HepG2 (cell line): ENCODE measurements around the gene PRKD2. TPM values are rescaled to one million over a fixed set of nuclear protein-coding genes. Genes with fewer than 3 reads are reported as not detected.

Source experiments
- CBX1 ChIP-seq: IDR thresholded peaks from one replicate; pipeline ENCODE4 v1.6.1; 2016; ENCODE audit warnings: antibody characterized with exemption, low read depth
- CTCF ChIP-seq: sonication (generic); formaldehyde crosslinking; IDR thresholded peaks from 2 replicates; pipeline ENCODE4 v1.5.0; 2020; ENCODE audit warnings: mild to moderate bottlenecking, missing genetic modification reagents, moderate library complexity
- E2F5 ChIP-seq: sonication (generic); formaldehyde crosslinking; conservative IDR thresholded peaks from 2 replicates; pipeline ENCODE4 v1.4.0; 2020; ENCODE audit warnings: missing genetic modification reagents
- GABPA ChIP-seq, 2 experiments: IDR thresholded peaks; 2 replicates each; pipeline ENCODE4 v1.6.1; 2011 to 2016; ENCODE audit warnings: low read depth in 2 of 2, low read length in 1 of 2, missing biosample characterization in 1 of 2, missing genetic modification characterization in 1 of 2
- HOXA7 ChIP-seq: sonication (generic); formaldehyde crosslinking; IDR thresholded peaks from 2 replicates; pipeline ENCODE4 v1.8.1; 2022; ENCODE audit warnings: mild to moderate bottlenecking, missing genetic modification reagents, moderate library complexity
- MIER2 ChIP-seq: IDR thresholded peaks from 2 replicates; pipeline ENCODE4 v1.6.1; 2016; ENCODE audit warnings: missing biosample characterization, missing genetic modification reagents
- NBN ChIP-seq: fragments of 450-650 bp; conservative IDR thresholded peaks from 2 replicates; pipeline ENCODE4 v1.6.1; 2017
- POLR2A ChIP-seq, 2 experiments: IDR thresholded peaks; 2 replicates each; pipeline ENCODE4 v1.6.1; 2011; ENCODE audit warnings: low read depth in 2 of 2, low read length in 2 of 2, mild to moderate bottlenecking in 1 of 2, moderate library complexity in 1 of 2; ENCODE audit not compliant: insufficient read depth in 1 of 2
- THAP7 ChIP-seq: sonication (generic); formaldehyde crosslinking; IDR thresholded peaks from 2 replicates; pipeline ENCODE4 v1.8.1; 2023; ENCODE audit warnings: mild to moderate bottlenecking, missing genetic modification reagents
- TRIM24 ChIP-seq: sonication (generic); formaldehyde crosslinking; IDR thresholded peaks from 2 replicates; pipeline ENCODE4 v1.8.0; 2022; ENCODE audit warnings: mild to moderate bottlenecking, missing genetic modification reagents
- TSC22D2 ChIP-seq: sonication (generic); formaldehyde crosslinking; IDR thresholded peaks from 2 replicates; pipeline ENCODE4 v1.5.1; 2020; ENCODE audit warnings: missing genetic modification reagents, mild to moderate bottlenecking, borderline replicate concordance
- ZBTB25 ChIP-seq: IDR thresholded peaks from 2 replicates; pipeline ENCODE4 v1.6.1; 2018; ENCODE audit warnings: missing genetic modification reagents
- ZC3H13 ChIP-seq: sonication (generic); formaldehyde crosslinking; IDR thresholded peaks from 2 replicates; pipeline ENCODE4 v1.8.1; 2023; ENCODE audit warnings: mild to moderate bottlenecking, missing genetic modification reagents, moderate library complexity
- ZNF12 ChIP-seq: sonication (generic); formaldehyde crosslinking; IDR thresholded peaks from 2 replicates; pipeline ENCODE4 v1.5.0; 2020; ENCODE audit warnings: missing genetic modification reagents
- ZNF121 ChIP-seq: sonication (generic); formaldehyde crosslinking; IDR thresholded peaks from 2 replicates; pipeline ENCODE4 v1.5.0; 2020; ENCODE audit warnings: mild to moderate bottlenecking, missing genetic modification reagents
- ZNF136 ChIP-seq: sonication (generic); formaldehyde crosslinking; IDR thresholded peaks from 2 replicates; pipeline ENCODE4 v1.8.1; 2022; ENCODE audit warnings: low read depth, mild to moderate bottlenecking, moderate library complexity, missing genetic modification reagents
- ZNF639 ChIP-seq: conservative IDR thresholded peaks from 2 replicates; pipeline ENCODE4 v1.6.1; 2018; ENCODE audit warnings: missing genetic modification reagents
- ZNF772 ChIP-seq: sonication (generic); formaldehyde crosslinking; IDR thresholded peaks from 2 replicates; pipeline ENCODE4 v1.5.0; 2020; ENCODE audit warnings: mild to moderate bottlenecking, missing genetic modification reagents
- ZNF816 ChIP-seq: sonication (generic); formaldehyde crosslinking; IDR thresholded peaks from 2 replicates; pipeline ENCODE4 v1.8.0; 2022; ENCODE audit warnings: missing genetic modification reagents, mild to moderate bottlenecking, borderline replicate concordance
- polyA plus RNA-seq, 8 experiments: library from polyadenylated mRNA; depleted of rRNA in 3 of 8; stranded (reverse) in 7 of 8; unstranded in 1 of 8; fragments of >200 nt; fragmentation: Illumina TruSeq in 4 of 8; extraction: Trizol in 4 of 8; gene quantifications; 2 replicates each; pipeline versions ENCODE4 v1.2.1 to v1.2.3, GENCODE V29; 2011 to 2016; ENCODE audit warnings: low read depth in 4 of 8, missing spikeins in 1 of 8, mixed read lengths in 1 of 8; ENCODE audit not compliant: insufficient read depth in 1 of 8
- total RNA-seq, 5 experiments: library from RNA; depleted of rRNA; stranded (reverse); fragments of >200 nt; fragmentation: Illumina TruSeq; extraction: Trizol; gene quantifications; 2 replicates each; pipeline ENCODE4 v1.2.3, GENCODE V29; 2016; ENCODE audit warnings: low read depth in 1 of 5
- TF ChIP-seq, protein P1 (sequence below): IDR thresholded peaks from 2 replicates; pipeline ENCODE4 v1.6.1; 2016; ENCODE audit warnings: mild to moderate bottlenecking
- TF ChIP-seq, protein P2 (sequence below): sonication (generic); formaldehyde crosslinking; IDR thresholded peaks from 2 replicates; pipeline ENCODE4 v1.4.0; 2020; ENCODE audit warnings: mild to moderate bottlenecking, missing genetic modification reagents
- TF ChIP-seq, protein P3 (sequence below): sonication (generic); formaldehyde crosslinking; IDR thresholded peaks from 2 replicates; pipeline ENCODE4 v1.5.1; 2020; ENCODE audit warnings: missing genetic modification reagents, mild to moderate bottlenecking, borderline replicate concordance

Gene PRKD2
- total and polyA plus RNA-seq, 2 of the 13 experiments (the other 11 are each of a cell fraction or from before 2014, with no cell fraction given): 6.7 to 7.3 TPM

DNA sequence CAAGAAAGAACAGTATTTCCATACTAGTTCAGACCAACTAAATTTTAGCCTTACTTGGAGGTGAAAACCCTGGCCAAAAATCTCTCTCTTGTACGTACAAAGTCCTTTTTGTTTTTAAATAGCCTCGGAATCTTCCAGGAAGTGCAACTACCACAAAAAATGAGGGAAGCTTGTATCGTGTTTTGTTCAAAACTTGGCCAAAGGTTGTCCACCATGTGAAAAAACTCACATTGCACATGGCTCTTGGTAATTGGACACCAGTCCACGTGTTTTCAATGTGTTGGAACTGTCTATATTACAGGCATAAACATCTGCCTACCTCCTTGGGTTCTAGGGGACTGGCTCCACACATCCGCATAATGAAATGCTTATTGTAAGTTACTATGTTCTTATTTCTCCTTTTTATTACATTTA, 44.5 kb upstream of the PRKD2 start (continued):
- TF ChIP-seq NBN (no peak), TSC22D2 (CRISPR knock-in tag) (no peak), ZNF639 (no peak), CBX1 (no peak), ZNF816 (CRISPR knock-in tag) (no peak), GABPA (IDR thresholded peaks at IDR 0.05; ENCODE audit: low read depth, low read length) (no peak), GABPA (CRISPR knock-in tag; IDR thresholded peaks at IDR 0.05; ENCODE audit: low read depth) (0 out of 2 replicates have a peak, but pooled peaks have one; percentile 18), ZNF121 (CRISPR knock-in tag) (no peak), ZNF136 (CRISPR knock-in tag) (no peak), ZNF772 (CRISPR knock-in tag) (0 out of 2 replicates have a peak, but pooled peaks have one; percentile 37), THAP7 (no peak), MIER2 (no peak), POLR2A (IDR thresholded peaks at IDR 0.05; ENCODE audit: insufficient read depth in 1 of 2, low read depth in 2 of 2, low read length in 2 of 2) (no peak), TRIM24 (CRISPR knock-in tag) (no peak), ZBTB25 (CRISPR knock-in tag) (no peak), ZNF12 (CRISPR knock-in tag) (no peak), E2F5 (no peak), HOXA7 (CRISPR knock-in tag) (no peak), CTCF (no peak), ZC3H13 (no peak)
- TF ChIP-seq, protein P1, sequence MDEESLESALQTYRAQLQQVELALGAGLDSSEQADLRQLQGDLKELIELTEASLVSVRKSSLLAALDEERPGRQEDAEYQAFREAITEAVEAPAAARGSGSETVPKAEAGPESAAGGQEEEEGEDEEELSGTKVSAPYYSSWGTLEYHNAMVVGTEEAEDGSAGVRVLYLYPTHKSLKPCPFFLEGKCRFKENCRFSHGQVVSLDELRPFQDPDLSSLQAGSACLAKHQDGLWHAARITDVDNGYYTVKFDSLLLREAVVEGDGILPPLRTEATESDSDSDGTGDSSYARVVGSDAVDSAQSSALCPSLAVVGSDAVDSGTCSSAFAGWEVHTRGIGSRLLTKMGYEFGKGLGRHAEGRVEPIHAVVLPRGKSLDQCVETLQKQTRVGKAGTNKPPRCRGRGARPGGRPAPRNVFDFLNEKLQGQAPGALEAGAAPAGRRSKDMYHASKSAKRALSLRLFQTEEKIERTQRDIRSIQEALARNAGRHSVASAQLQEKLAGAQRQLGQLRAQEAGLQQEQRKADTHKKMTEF (CRISPR knock-in tag): peak; percentile 72
- TF ChIP-seq, protein P2, sequence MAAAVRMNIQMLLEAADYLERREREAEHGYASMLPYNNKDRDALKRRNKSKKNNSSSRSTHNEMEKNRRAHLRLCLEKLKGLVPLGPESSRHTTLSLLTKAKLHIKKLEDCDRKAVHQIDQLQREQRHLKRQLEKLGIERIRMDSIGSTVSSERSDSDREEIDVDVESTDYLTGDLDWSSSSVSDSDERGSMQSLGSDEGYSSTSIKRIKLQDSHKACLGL (CRISPR knock-in tag): no peak
- TF ChIP-seq, protein P3, sequence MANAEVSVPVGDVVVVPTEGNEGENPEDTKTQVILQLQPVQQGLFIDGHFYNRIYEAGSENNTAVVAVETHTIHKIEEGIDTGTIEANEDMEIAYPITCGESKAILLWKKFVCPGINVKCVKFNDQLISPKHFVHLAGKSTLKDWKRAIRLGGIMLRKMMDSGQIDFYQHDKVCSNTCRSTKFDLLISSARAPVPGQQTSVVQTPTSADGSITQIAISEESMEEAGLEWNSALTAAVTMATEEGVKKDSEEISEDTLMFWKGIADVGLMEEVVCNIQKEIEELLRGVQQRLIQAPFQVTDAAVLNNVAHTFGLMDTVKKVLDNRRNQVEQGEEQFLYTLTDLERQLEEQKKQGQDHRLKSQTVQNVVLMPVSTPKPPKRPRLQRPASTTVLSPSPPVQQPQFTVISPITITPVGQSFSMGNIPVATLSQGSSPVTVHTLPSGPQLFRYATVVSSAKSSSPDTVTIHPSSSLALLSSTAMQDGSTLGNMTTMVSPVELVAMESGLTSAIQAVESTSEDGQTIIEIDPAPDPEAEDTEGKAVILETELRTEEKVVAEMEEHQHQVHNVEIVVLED (CRISPR knock-in tag): no peak
